ENCODE results near the gene NPFFR2.
"Not testable (repeated sequence)": the region's sequence is repeated elsewhere in the genome, so short reads cannot be mapped to it uniquely, and the experiment has no call there.

The NPFFR2 gene

GRCh38 chr4:72031868-72032608 is at the start of gene NPFFR2:
NPFFR2 (plus strand) TSS chr4:72032000; CDS start chr4:72128592, 96,592 bp downstream.
- DNase-seq (ENCODE audit: low read depth, low spot score) = peak; percentile 28

GRCh38 chr4:71992571-71993312 is 39.1 kb upstream of the NPFFR2 start:
- no peak for DNase-seq (ENCODE audit: low read depth, low spot score)

GRCh38 chr4:71994559-71994958 is 37.2 kb upstream of the NPFFR2 start:
- DNase-seq (ENCODE audit: low read depth, low spot score) = no peak

GRCh38 chr4:71995297-71995696 is 36.5 kb upstream of the NPFFR2 start:
- DNase-seq (ENCODE audit: low read depth, low spot score) = no peak

GRCh38 chr4:72006586-72006985 is 25.2 kb upstream of the NPFFR2 start:
- no peak for DNase-seq (ENCODE audit: low read depth, low spot score)

- DNase-seq (ENCODE audit: low read depth, low spot score) = no peak
Measured at GRCh38 chr4:72011906-72012305, 19.9 kb upstream of the NPFFR2 start.

- no peak for DNase-seq (ENCODE audit: low read depth, low spot score)
Measured at GRCh38 chr4:72016011-72016410, 15.8 kb upstream of the NPFFR2 start.

GRCh38 chr4:72019688-72020087 is 12.1 kb upstream of the NPFFR2 start:
- DNase-seq (ENCODE audit: low read depth, low spot score) = no peak

- DNase-seq (ENCODE audit: low read depth, low spot score) = no peak
Measured at GRCh38 chr4:72022553-72022952, 9.2 kb upstream of the NPFFR2 start.

- DNase-seq (ENCODE audit: low read depth, low spot score) = no peak
Measured at GRCh38 chr4:72055566-72055965, 23.8 kb downstream of the NPFFR2 start.

- no peak for DNase-seq (ENCODE audit: low read depth, low spot score)
Measured at GRCh38 chr4:72063726-72064125, 31.9 kb downstream of the NPFFR2 start.

GRCh38 chr4:72067051-72067450 is 35.3 kb downstream of the NPFFR2 start:
- no peak for DNase-seq (ENCODE audit: low read depth, low spot score)

- DNase-seq (ENCODE audit: low read depth, low spot score) = no peak
Measured at GRCh38 chr4:72073816-72074215, 42.0 kb downstream of the NPFFR2 start.

GRCh38 chr4:72076562-72076961 is 44.8 kb downstream of the NPFFR2 start:
- no peak for DNase-seq (ENCODE audit: low read depth, low spot score)

GRCh38 chr4:72077346-72077745 is 45.5 kb downstream of the NPFFR2 start:
- DNase-seq (ENCODE audit: low read depth, low spot score) = no peak

GRCh38 chr4:72084587-72085011 is 52.8 kb downstream of the NPFFR2 start:
- DNase-seq (ENCODE audit: low read depth, low spot score) = no peak

GRCh38 chr4:72090606-72091005 is 58.8 kb downstream of the NPFFR2 start:
- not testable (repeated sequence) for DNase-seq (ENCODE audit: low read depth, low spot score)

GRCh38 chr4:72094059-72094797 is 62.4 kb downstream of the NPFFR2 start:
- DNase-seq (ENCODE audit: low read depth, low spot score) = no peak

GRCh38 chr4:72107456-72107855 is 75.7 kb downstream of the NPFFR2 start:
- DNase-seq (ENCODE audit: low read depth, low spot score) = no peak

- DNase-seq (ENCODE audit: low read depth, low spot score) = no peak
Measured at GRCh38 chr4:72109364-72109763, 77.6 kb downstream of the NPFFR2 start.

- no peak for DNase-seq (ENCODE audit: low read depth, low spot score)
Measured at GRCh38 chr4:72109959-72110497, 78.2 kb downstream of the NPFFR2 start.

- DNase-seq (ENCODE audit: low read depth, low spot score) = no peak
Measured at GRCh38 chr4:72110886-72111285, 79.1 kb downstream of the NPFFR2 start.
